Panc1 (cell line): Measurements from ENCODE around the gene TMEM273. TPM values are rescaled to one million over a fixed set of nuclear protein-coding genes. Genes with fewer than 3 reads are reported as not detected.
A peak's percentile ranks its signal among the peaks of the same experiment; 100 is the strongest.

ENCODE experiments used
- ATAC-seq: fragments of 200-7000 bp; cut with Tn5 transposase; 2 replicates; pipeline ENCODE4 v1.9.1; 2020; ENCODE audit warnings: mild to moderate bottlenecking, moderate library complexity
- BruUV-seq: library from RNA; stranded (reverse); fragments of 400-500 nt; replicated peaks from 2 replicates; lab custom pipeline; 2021; lab: Mats Ljungman, UMichigan
- CTCF ChIA-PET: fragments of 300-600 bp; sonication (Branson Sonifier 250); formaldehyde crosslinking; loops from one replicate; lab custom pipeline; 2022; ENCODE audit warnings: antibody characterized with exemption; lab: Charles Lee
- POLR2A ChIA-PET: fragments of 300-600 bp; sonication (Branson Sonifier 250); formaldehyde crosslinking; loops from one replicate; lab custom pipeline; 2022; ENCODE audit warnings: antibody characterized with exemption; lab: Charles Lee
- DNase-seq: peaks from one replicate; pipeline ENCODE4 v3.0.0-alpha.2; 2010; ENCODE audit warnings: low read depth, low spot score
- H3K27ac ChIP-seq: 2 replicates; pipeline ENCODE4 v1.5.1; 2011; ENCODE audit warnings: mild to moderate bottlenecking, low read length, inconsistent platforms
- H3K27me3 ChIP-seq: fragments of 200-500 bp; sonication (Bioruptor generic); 2 replicates; pipeline ENCODE4 v1.6.0; 2014; ENCODE audit warnings: low read length, inconsistent platforms; ENCODE audit not compliant: control insufficient read depth, insufficient read depth
- H3K36me3 ChIP-seq: fragments of 200-500 bp; sonication (Bioruptor generic); 2 replicates; pipeline ENCODE4 v1.5.1; 2014; ENCODE audit warnings: inconsistent platforms, mild to moderate bottlenecking, low read length, moderate library complexity; ENCODE audit not compliant: control insufficient read depth, insufficient read depth
- H3K4me1 ChIP-seq: 2 replicates; pipeline ENCODE4 v1.5.1; 2011; ENCODE audit warnings: inconsistent platforms, mild to moderate bottlenecking, low read length, moderate library complexity; ENCODE audit not compliant: control insufficient read depth, insufficient read depth
- H3K4me3 ChIP-seq, 2 experiments: 2 replicates each; pipeline ENCODE4 v1.5.1; 2011 to 2012; ENCODE audit warnings: low read depth in 2 of 2, low read length in 2 of 2, mild to moderate bottlenecking in 2 of 2, inconsistent platforms in 1 of 2, moderate library complexity in 1 of 2
- H3K9me3 ChIP-seq: fragments of 200-500 bp; sonication (Bioruptor generic); 2 replicates; pipeline ENCODE4 v1.5.1; 2014; ENCODE audit warnings: low read depth, mild to moderate bottlenecking, inconsistent platforms, low read length, moderate library complexity; ENCODE audit not compliant: control insufficient read depth, insufficient read depth
- CTCF ChIP-seq: fragments of 450-650 bp; IDR thresholded peaks from 2 replicates; pipeline ENCODE4 v1.5.1; 2017; ENCODE audit warnings: mild to moderate bottlenecking
- POLR2AphosphoS5 ChIP-seq: IDR thresholded peaks from 2 replicates; pipeline ENCODE4 v1.6.1; 2012; ENCODE audit warnings: mild to moderate bottlenecking, low read depth, low read length, moderate library complexity
- REST ChIP-seq, 2 experiments: IDR thresholded peaks; 2 replicates each; pipeline ENCODE4 v1.6.1; 2011 to 2012; ENCODE audit warnings: low read depth in 2 of 2, control low read depth in 1 of 2, low read length in 1 of 2, mild to moderate bottlenecking in 1 of 2, moderate library complexity in 1 of 2; ENCODE audit not compliant: insufficient read depth in 1 of 2
- SIN3A ChIP-seq: IDR thresholded peaks from 2 replicates; pipeline ENCODE4 v1.6.1; 2012; ENCODE audit warnings: low read depth, mild to moderate bottlenecking, low read length, moderate library complexity, borderline replicate concordance; ENCODE audit not compliant: insufficient read depth
- TCF7L2 ChIP-seq: IDR thresholded peaks from 2 replicates; pipeline ENCODE4 v1.6.1; 2011; ENCODE audit warnings: mild to moderate bottlenecking, low read depth, low read length, inconsistent platforms
- in situ Hi-C: cut with HindIII; loops from 2 replicates; pipeline ENCODE4 v1.10.0; 2016; ENCODE audit warnings: low sequenced_read_pairs, low pct_unique_long_range_greater_than_20kb
- intact Hi-C: fragments of 100-400 bp; cut with micrococcal nuclease; formaldehyde crosslinking; loops from one replicate; pipeline ENCODE4 v1.10.0; 2022; ENCODE audit not compliant: unreplicated experiment
- total RNA-seq: library from RNA; stranded (reverse); gene quantifications from one replicate; pipeline ENCODE4 v1.2.1, GENCODE V29; 2021; ENCODE audit not compliant: unreplicated experiment

The TMEM273 gene
- total RNA-seq, 1 experiment from 2014 or later: 0.23 TPM

DNA sequence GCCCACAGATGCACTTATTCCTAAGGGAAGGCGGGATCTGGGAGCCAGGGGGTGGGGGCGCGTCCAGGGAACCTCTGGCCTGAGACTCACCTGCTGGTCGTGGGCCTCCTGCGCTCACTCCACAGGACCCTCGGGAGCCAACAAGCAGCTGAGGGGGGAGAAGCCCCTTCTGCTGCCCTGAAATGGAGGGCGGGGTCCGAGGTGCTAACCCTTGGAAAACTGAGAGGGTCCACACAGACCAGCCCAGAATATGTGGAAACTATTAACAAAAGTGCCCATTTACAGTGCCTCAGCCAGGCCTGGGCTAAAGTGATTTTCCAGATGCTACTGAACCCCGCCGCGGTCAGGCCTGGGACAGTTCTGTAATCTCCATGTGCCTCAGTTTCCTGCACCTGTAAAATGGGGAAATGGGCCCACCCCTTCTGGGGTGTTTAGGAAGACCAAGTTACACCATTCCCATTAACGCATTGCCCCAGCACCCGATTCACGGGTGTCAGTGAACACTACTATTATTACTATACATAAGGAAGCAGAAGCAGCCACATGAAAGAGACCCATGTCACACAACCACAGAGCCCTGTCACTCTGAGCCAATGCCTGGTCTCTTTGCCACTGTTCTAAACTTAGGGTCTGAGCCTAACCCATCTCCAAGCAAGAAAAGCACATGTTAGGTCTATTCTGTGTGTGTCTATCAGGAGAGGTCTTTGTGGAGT is 72.2 kb downstream of the TMEM273 start:
- H3K4me3 ChIP-seq: no peak overlapping the region
- H3K4me1 ChIP-seq: no peaks in the 10 kb centered on the region
- H3K36me3 ChIP-seq: no peaks in the 10 kb centered on the region
- CTCF ChIA-PET: no interaction called here
- intact Hi-C loops (no loop called here), in situ Hi-C loops (no loop called here)
- TF ChIP-seq REST (IDR thresholded peaks at IDR 0.05; ENCODE audit: insufficient read depth in 1 of 2, low read depth in 2 of 2, low read length in 1 of 2) (no peak), TCF7L2 (no peak), CTCF (no peak), POLR2AphosphoS5 (no peak), SIN3A (no peak)
- BruUV-seq: no TSS peak
- DNase-seq (no peak), ATAC-seq (no peak)
- peaks cover 22% of the 10 kb centered on the region for H3K27me3 ChIP-seq
- H3K27ac ChIP-seq: no peak overlapping the region
- no peaks in the 10 kb centered on the region for H3K9me3 ChIP-seq
- POLR2A ChIA-PET: no interaction called here

DNA sequence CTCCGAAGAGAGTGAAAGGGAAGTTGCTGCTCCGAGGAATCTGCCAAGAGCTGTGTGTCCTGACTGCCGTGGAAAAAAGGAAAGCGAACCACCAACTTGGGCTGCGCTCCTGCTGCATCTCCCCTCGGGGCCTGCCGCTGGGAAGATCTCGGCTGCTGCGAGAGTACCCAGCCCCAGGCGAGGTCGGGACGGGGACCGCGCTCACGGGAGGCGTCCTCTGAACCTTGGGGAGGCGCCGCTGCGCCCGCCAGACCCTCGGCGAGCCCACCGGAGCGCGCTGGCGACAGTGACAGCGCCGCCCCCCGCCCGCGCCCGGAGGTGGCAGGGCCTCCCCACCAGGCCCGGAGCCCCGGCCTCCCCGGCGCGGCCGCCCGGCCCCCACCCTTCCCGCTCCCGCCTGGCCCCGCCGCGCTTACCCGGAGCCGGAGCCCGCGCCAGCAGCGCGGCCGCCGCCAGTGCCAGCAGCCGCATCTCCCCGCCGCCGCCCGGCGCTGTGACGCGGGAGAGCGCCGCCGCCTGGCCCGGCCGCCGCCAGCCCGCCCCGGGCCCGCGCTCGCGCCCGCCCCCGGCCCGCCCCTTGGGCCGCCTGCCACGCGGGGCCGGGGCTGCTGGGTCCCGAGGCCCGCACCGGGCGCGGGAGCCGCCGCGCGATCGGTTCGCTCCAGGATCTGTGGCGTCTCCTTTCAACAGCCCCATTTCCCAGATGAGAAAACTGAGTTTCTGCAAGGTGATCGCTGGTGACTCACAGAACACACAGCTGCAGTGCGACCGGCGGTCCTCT is 73.0 kb downstream of the TMEM273 start, which contains the start of gene VSTM4:
TSS of gene VSTM4 (minus strand) at position 508 of the 781 bp plus-strand sequence. CDS start at position 471, 37 bp downstream.
- peak within 1 kb of the TSS; percentile 11 to 14; a peak in 3 of 4 replicates for H3K4me3 ChIP-seq
- no TSS peak for BruUV-seq
- peaks cover 22% of the 10 kb centered on the region for H3K27me3 ChIP-seq
- H3K27ac ChIP-seq: no peak within 1 kb of the TSS
- ChIA-PET CTCF (no interaction called here), POLR2A (no interaction called here)
- DNase-seq: no peak
- H3K4me1 ChIP-seq: no peaks in the 10 kb centered on the region
- in situ Hi-C loops (no loop called here), intact Hi-C loops (no loop called here)
- ATAC-seq: peak; percentile 54
- H3K36me3 ChIP-seq: no peaks in the 10 kb centered on the region
- H3K9me3 ChIP-seq: no peaks in the 10 kb centered on the region
- TF ChIP-seq SIN3A (no peak), CTCF (no peak; the same call in 1 of the 2 replicates), REST (IDR thresholded peaks at IDR 0.05; ENCODE audit: insufficient read depth in 1 of 2, low read depth in 2 of 2, low read length in 1 of 2) (no peak), TCF7L2 (no peak), POLR2AphosphoS5 (no peak)
